Hypothalamus (tissue), 51 donors: ENCODE results near the gene ADGRV1.
"Not testable (repeated sequence)": the region's sequence is repeated elsewhere in the genome, so short reads cannot be mapped to it uniquely, and the experiment has no call there.

Experiments used
- DNase-seq, 51 donors: peaks; one replicate each; lab custom pipeline; 2025; lab: John Stamatoyannopoulos, UW

ADGRV1 gene

GRCh38 chr5:90548069-90548593 lies 10.5 kb upstream of the ADGRV1 start:
- DNase-seq = peak in 12 of 51 donors; percentile 0 to 24 (median 8)

- no peak for DNase-seq
Observed at GRCh38 chr5:90549223-90549622, 9.4 kb upstream of the ADGRV1 start.

- DNase-seq = no peak
Observed at GRCh38 chr5:90549729-90550275, 8.8 kb upstream of the ADGRV1 start.

GRCh38 chr5:90550963-90551362 lies 7.6 kb upstream of the ADGRV1 start:
- DNase-seq = no peak

GRCh38 chr5:90551376-90551775 lies 7.2 kb upstream of the ADGRV1 start:
- no peak for DNase-seq

GRCh38 chr5:90553711-90554110 lies 4.9 kb upstream of the ADGRV1 start:
- no peak for DNase-seq

GRCh38 chr5:90554358-90555006 lies 4.1 kb upstream of the ADGRV1 start:
- DNase-seq = no peak

- no peak for DNase-seq
Observed at GRCh38 chr5:90555666-90556065, 2.9 kb upstream of the ADGRV1 start.

GRCh38 chr5:90557391-90557790 lies 1.2 kb upstream of the ADGRV1 start:
- DNase-seq = no peak

GRCh38 chr5:90557871-90558270 lies 726 bp upstream of the ADGRV1 start:
- DNase-seq = peak in 1 of 51 donors; percentile 17

GRCh38 chr5:90560771-90561170 lies 2.2 kb downstream of the ADGRV1 start:
- no peak for DNase-seq

GRCh38 chr5:90561766-90562165 lies 3.2 kb downstream of the ADGRV1 start:
- no peak for DNase-seq

- DNase-seq = no peak
Observed at GRCh38 chr5:90562341-90562740, 3.7 kb downstream of the ADGRV1 start.

- no peak for DNase-seq
Observed at GRCh38 chr5:90563108-90563507, 4.5 kb downstream of the ADGRV1 start.

- no peak for DNase-seq
Observed at GRCh38 chr5:90565491-90565890, 6.9 kb downstream of the ADGRV1 start.

- DNase-seq = no peak
Observed at GRCh38 chr5:90569084-90569483, 10.5 kb downstream of the ADGRV1 start.

GRCh38 chr5:90570034-90570433 lies 11.4 kb downstream of the ADGRV1 start:
- no peak for DNase-seq

GRCh38 chr5:90571147-90571773 lies 12.7 kb downstream of the ADGRV1 start:
- no peak for DNase-seq

GRCh38 chr5:90575712-90576111 lies 17.1 kb downstream of the ADGRV1 start:
- DNase-seq = no peak

- DNase-seq = not testable (repeated sequence)
Observed at GRCh38 chr5:90576566-90576965, 18.0 kb downstream of the ADGRV1 start.

GRCh38 chr5:90579905-90580304 lies 21.3 kb downstream of the ADGRV1 start:
- DNase-seq = not testable (repeated sequence)

GRCh38 chr5:90581956-90582355 lies 23.4 kb downstream of the ADGRV1 start:
- no peak for DNase-seq
